GM19455 (cell line): ENCODE measurements around the gene MIF4GD.
"Not testable (repeated sequence)": the region's sequence is repeated elsewhere in the genome, so short reads cannot be mapped to it uniquely, and the experiment has no call there.

Experiments
- ATAC-seq: cut with Tn5 transposase; IDR thresholded peaks from one replicate; pipeline ENCODE4 v1.9.1; 2021; ENCODE audit not compliant: unreplicated experiment

MIF4GD gene

GRCh38 chr17:75261336-75262111 lies 9.5 kb downstream of the MIF4GD start, which contains the start of the genes GGA3 and MRPS7:
GGA3 (minus strand) TSS chr17:75261606; CDS start chr17:75261587, 19 bp downstream.
MRPS7 (plus strand) TSS chr17:75261879; CDS start chr17:75261901, 22 bp downstream.
- peak; percentile 92 for ATAC-seq

GRCh38 chr17:75260641-75261335 lies 10.2 kb downstream of the MIF4GD start:
- ATAC-seq = peak; percentile 33

- ATAC-seq = not testable (repeated sequence)
These were observed 13.8 kb downstream of the MIF4GD start for GRCh38 chr17:75257228-75257627.

- ATAC-seq = not testable (repeated sequence)
These were observed 14.9 kb downstream of the MIF4GD start for GRCh38 chr17:75255954-75256698.

GRCh38 chr17:75252039-75252816 lies 18.8 kb downstream of the MIF4GD start:
- ATAC-seq = no peak

GRCh38 chr17:75250009-75250471 lies 21.0 kb downstream of the MIF4GD start:
- peak; percentile 82 for ATAC-seq

GRCh38 chr17:75249564-75249963 lies 21.5 kb downstream of the MIF4GD start:
- ATAC-seq = no peak

- ATAC-seq = no peak
These were observed 24.6 kb downstream of the MIF4GD start for GRCh38 chr17:75246404-75246803.

- no peak for ATAC-seq
These were observed 26.0 kb downstream of the MIF4GD start for GRCh38 chr17:75245011-75245410.

GRCh38 chr17:75244133-75244866 lies 26.7 kb downstream of the MIF4GD start:
- no peak for ATAC-seq

- ATAC-seq = no peak
These were observed 28.5 kb downstream of the MIF4GD start for GRCh38 chr17:75242461-75243042.

- ATAC-seq = no peak
These were observed 29.0 kb downstream of the MIF4GD start for GRCh38 chr17:75241996-75242460.

- no peak for ATAC-seq
These were observed 29.5 kb downstream of the MIF4GD start for GRCh38 chr17:75241502-75241901.

GRCh38 chr17:75241143-75241430 lies 29.9 kb downstream of the MIF4GD start:
- no peak for ATAC-seq

- no peak for ATAC-seq
These were observed 30.5 kb downstream of the MIF4GD start for GRCh38 chr17:75240394-75241142.

- no peak for ATAC-seq
These were observed 31.1 kb downstream of the MIF4GD start for GRCh38 chr17:75239778-75240393.

- ATAC-seq = no peak
These were observed 31.8 kb downstream of the MIF4GD start for GRCh38 chr17:75239214-75239613.

GRCh38 chr17:75238684-75239191 lies 32.3 kb downstream of the MIF4GD start:
- ATAC-seq = no peak
